Neuronal stem cell (in vitro differentiated cells): ENCODE data around the gene ZNF317.

Experiments
- DNase-seq: peaks from one replicate; pipeline ENCODE4 v3.0.0-alpha.2; 2013; ENCODE audit warnings: low spot score
- H2AFZ ChIP-seq: one replicate; pipeline ENCODE4 v1.6.1; 2013; ENCODE audit warnings: mild to moderate bottlenecking, low read length, inconsistent platforms
- H2AK5ac ChIP-seq: 2 replicates; pipeline ENCODE4 v1.6.1; 2013; ENCODE audit warnings: low read depth, mild to moderate bottlenecking, inconsistent platforms, low read length, moderate library complexity, mixed read lengths
- H2BK120ac ChIP-seq: 2 replicates; pipeline ENCODE4 v1.6.1; 2013; ENCODE audit warnings: low read depth, mild to moderate bottlenecking, inconsistent platforms, low read length, moderate library complexity, mixed read lengths
- H2BK12ac ChIP-seq: one replicate; pipeline ENCODE4 v1.6.1; 2013; ENCODE audit warnings: low read length, inconsistent platforms
- H2BK15ac ChIP-seq: 2 replicates; pipeline ENCODE4 v1.6.1; 2013; ENCODE audit warnings: mild to moderate bottlenecking, low read length, inconsistent platforms, mixed read lengths
- H2BK5ac ChIP-seq: one replicate; pipeline ENCODE4 v1.6.1; 2013; ENCODE audit warnings: inconsistent platforms, mild to moderate bottlenecking, low read length, moderate library complexity
- H3K14ac ChIP-seq: one replicate; pipeline ENCODE4 v1.6.1; 2013; ENCODE audit warnings: low read length, inconsistent platforms
- H3K18ac ChIP-seq: 2 replicates; pipeline ENCODE4 v1.6.1; 2013; ENCODE audit warnings: low read length, inconsistent platforms
- H3K23ac ChIP-seq: 2 replicates; pipeline ENCODE4 v1.6.1; 2013; ENCODE audit warnings: low read depth, mild to moderate bottlenecking, mixed read lengths, low read length, inconsistent platforms; ENCODE audit not compliant: poor library complexity
- H3K27ac ChIP-seq: replicated peaks from 3 replicates; pipeline ENCODE4 v1.5.1; 2013; ENCODE audit warnings: low read length, inconsistent platforms
- H3K27me3 ChIP-seq, 3 experiments: 2 replicates each; pipeline ENCODE4 v1.6.1; 2013; ENCODE audit warnings: low read length in 3 of 3, mild to moderate bottlenecking in 2 of 3, inconsistent platforms in 1 of 3, low read depth in 1 of 3, mixed read lengths in 1 of 3, moderate library complexity in 1 of 3; ENCODE audit not compliant: control insufficient read depth in 3 of 3, insufficient read depth in 3 of 3
- H3K36me3 ChIP-seq, 2 donors: replicated peaks in 1 of 2; 2 replicates each; pipeline ENCODE4 v1.6.1; 2013; ENCODE audit warnings: low read length in 2 of 2; ENCODE audit not compliant: control insufficient read depth in 2 of 2, insufficient read depth in 2 of 2
- H3K4ac ChIP-seq: 2 replicates; pipeline ENCODE4 v1.6.1; 2013; ENCODE audit warnings: inconsistent platforms, mild to moderate bottlenecking, low read length, moderate library complexity
- H3K4me1 ChIP-seq, 2 donors: 1 replicate in 1 of 2; 2 replicates in 1 of 2; pipeline ENCODE4 v1.6.1; 2013; ENCODE audit warnings: low read length in 2 of 2, low read depth in 1 of 2; ENCODE audit not compliant: control insufficient read depth in 2 of 2, insufficient read depth in 1 of 2
- H3K4me2 ChIP-seq: one replicate; pipeline ENCODE4 v1.6.1; 2013; ENCODE audit warnings: mild to moderate bottlenecking, low read length, inconsistent platforms; ENCODE audit not compliant: insufficient read depth, poor library complexity, severe bottlenecking
- H3K4me3 ChIP-seq, 2 donors: 2 replicates each; pipeline ENCODE4 v1.5.1; 2013; ENCODE audit warnings: low read length in 2 of 2, mild to moderate bottlenecking in 2 of 2, inconsistent platforms in 1 of 2, moderate library complexity in 1 of 2
- H3K79me1 ChIP-seq: one replicate; pipeline ENCODE4 v1.6.1; 2013; ENCODE audit warnings: low read depth, mild to moderate bottlenecking, inconsistent platforms, low read length, moderate library complexity
- H3K9ac ChIP-seq: one replicate; pipeline ENCODE4 v1.6.1; 2013; ENCODE audit warnings: mild to moderate bottlenecking, low read depth, low read length, inconsistent platforms; ENCODE audit not compliant: poor library complexity
- H3K9me3 ChIP-seq, 2 donors: replicated peaks in 1 of 2; 2 replicates each; pipeline versions ENCODE3 to v1.6.1; 2013; ENCODE audit warnings: low read length in 2 of 2, mild to moderate bottlenecking in 2 of 2, inconsistent platforms in 1 of 2, low read depth in 1 of 2, mixed read lengths in 1 of 2, moderate library complexity in 1 of 2; ENCODE audit not compliant: control insufficient read depth in 2 of 2, insufficient read depth in 1 of 2
- H4K8ac ChIP-seq: one replicate; pipeline ENCODE4 v1.6.1; 2013; ENCODE audit warnings: low read depth, mild to moderate bottlenecking, inconsistent platforms, low read length, moderate library complexity
- H4K91ac ChIP-seq: one replicate; pipeline ENCODE4 v1.6.1; 2013; ENCODE audit warnings: low read length, low read depth, mild to moderate bottlenecking, inconsistent platforms; ENCODE audit not compliant: poor library complexity
- WGBS, 2 donors: extraction: QIAGEN DNeasy Blood & Tissue Kit; methylation state at CpG; one replicate each; pipeline ENCODE4 v1.1.7; 2013; ENCODE audit warnings: missing lambda C conversion rate in 2 of 2, mixed read lengths in 1 of 2; ENCODE audit not compliant: insufficient read length in 2 of 2, insufficient replicate concordance in 1 of 2; ENCODE audit errors: extremely low coverage in 2 of 2; 5-methylcytosine and 5-hydroxymethylcytosine counted together

Gene ZNF317

GRCh38 chr19:9165261-9165660 is 25.1 kb downstream of the ZNF317 start:
- H4K91ac ChIP-seq = no peak overlapping the region
- no peak overlapping the region for H3K9ac ChIP-seq
- no peak overlapping the region for H2BK5ac ChIP-seq
- no peak overlapping the region for H2AK5ac ChIP-seq
- no CpG with 5 or more reads among the region's 3 CpGs for WGBS, 2 donors
- no peak overlapping the region for H3K4me3 ChIP-seq
- no peak overlapping the region for H2BK120ac ChIP-seq
- no peaks in the 10 kb centered on the region for H3K4me1 ChIP-seq
- H3K4me2 ChIP-seq = no peak overlapping the region
- no peak overlapping the region for H2AFZ ChIP-seq
- no peak overlapping the region for H2BK12ac ChIP-seq
- no peak overlapping the region for H4K8ac ChIP-seq
- no peak for DNase-seq
- peaks cover 26 to 33% of the 10 kb centered on the region in 2 donors for H3K9me3 ChIP-seq
- H3K79me1 ChIP-seq = no peaks in the 10 kb centered on the region
- H3K27me3 ChIP-seq = no peaks in the 10 kb centered on the region
- H3K36me3 ChIP-seq = peaks cover 32 to 56% of the 10 kb centered on the region in 2 donors
- H3K23ac ChIP-seq = no peak overlapping the region
- H3K18ac ChIP-seq = no peak overlapping the region
- H3K4ac ChIP-seq = no peak overlapping the region
- no peak overlapping the region for H3K14ac ChIP-seq
- no peak overlapping the region for H2BK15ac ChIP-seq
- H3K27ac ChIP-seq = no peak overlapping the region

- no CpG with 5 or more reads among the region's 4 CpGs for WGBS, 2 donors
- DNase-seq = no peak
- no peak overlapping the region for H3K14ac ChIP-seq
Measured at GRCh38 chr19:9166846-9167245, 26.6 kb downstream of the ZNF317 start.

DNA sequence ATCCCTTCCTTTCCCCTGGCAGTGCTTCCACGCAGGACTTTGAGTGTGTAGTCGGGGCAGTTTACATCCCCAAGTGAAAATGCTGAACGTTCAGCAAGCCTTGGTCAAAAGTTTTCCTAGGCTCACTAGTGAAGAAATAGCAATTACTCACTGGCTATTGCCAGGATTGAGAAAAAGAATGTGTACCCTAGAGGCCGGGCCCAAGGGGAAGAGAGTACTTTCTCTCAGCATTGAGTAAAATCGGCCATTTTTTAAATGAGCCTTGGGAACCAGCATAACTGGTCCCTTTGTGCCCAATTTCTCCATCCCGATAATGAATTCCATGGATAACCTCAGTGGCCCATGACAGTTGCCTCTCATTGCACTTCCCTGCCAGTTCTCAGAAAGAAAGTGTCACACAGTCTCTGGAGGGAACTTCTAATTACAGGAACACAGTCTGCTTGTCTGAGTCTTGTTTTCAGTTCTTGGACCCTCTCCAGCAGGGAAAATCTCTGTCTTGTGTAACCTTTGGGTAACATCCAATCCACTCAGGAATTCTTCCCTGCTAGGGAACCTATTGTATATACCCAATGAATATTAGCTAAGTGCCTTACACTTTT is 31.3 kb downstream of the ZNF317 start:
- Histone ChIP-seq H2BK120ac (no peak overlapping the region), H3K79me1 (no peaks in the 10 kb centered on the region), H2AK5ac (no peak overlapping the region), H3K18ac (no peak overlapping the region), H3K4me2 (no peak overlapping the region), H3K27me3 (no peaks in the 10 kb centered on the region), H2BK12ac (no peak overlapping the region), H3K4me1 (no peaks in the 10 kb centered on the region), H4K91ac (no peak overlapping the region), H3K36me3 (peaks cover 0 to 8% of the 10 kb centered on the region in 2 donors), H3K9ac (no peak overlapping the region), H3K27ac (no peak overlapping the region), H3K23ac (no peak overlapping the region), H3K4ac (no peak overlapping the region), H3K9me3 (peaks cover 0 to 4% of the 10 kb centered on the region in 2 donors), H2AFZ (no peak overlapping the region), H2BK15ac (no peak overlapping the region), H2BK5ac (no peak overlapping the region), H3K14ac (no peak overlapping the region), H3K4me3 (no peak overlapping the region), H4K8ac (no peak overlapping the region)
- DNase-seq = no peak
- WGBS, 2 donors = no CpG with 5 or more reads among the region's 6 CpGs

More at GRCh38 chr19:9166846-9167245, 26.6 kb downstream of the ZNF317 start:
- H3K4ac ChIP-seq = no peak overlapping the region
- H2AFZ ChIP-seq = no peak overlapping the region
- H3K4me2 ChIP-seq = no peak overlapping the region
- no peak overlapping the region for H2BK12ac ChIP-seq
- H3K9me3 ChIP-seq = peaks cover 11 to 17% of the 10 kb centered on the region in 2 donors
- H3K18ac ChIP-seq = no peak overlapping the region
- no peak overlapping the region for H4K91ac ChIP-seq
- H3K79me1 ChIP-seq = no peaks in the 10 kb centered on the region
- no peak overlapping the region for H3K9ac ChIP-seq
- peaks cover 16 to 41% of the 10 kb centered on the region in 2 donors for H3K36me3 ChIP-seq
- H3K23ac ChIP-seq = no peak overlapping the region
- H3K27ac ChIP-seq = no peak overlapping the region
- no peak overlapping the region for H2AK5ac ChIP-seq
- H3K4me1 ChIP-seq = no peaks in the 10 kb centered on the region
- H2BK15ac ChIP-seq = no peak overlapping the region
- no peaks in the 10 kb centered on the region for H3K27me3 ChIP-seq
- H2BK5ac ChIP-seq = no peak overlapping the region
- H3K4me3 ChIP-seq = no peak overlapping the region
- no peak overlapping the region for H2BK120ac ChIP-seq
- H4K8ac ChIP-seq = no peak overlapping the region

GRCh38 chr19:9175326-9175725 is 35.1 kb downstream of the ZNF317 start:
- Histone ChIP-seq H3K4ac (no peak overlapping the region), H3K27me3 (no peaks in the 10 kb centered on the region), H3K14ac (no peak overlapping the region), H3K23ac (no peak overlapping the region), H3K9me3 (peaks cover 7 to 8% of the 10 kb centered on the region in 2 donors), H2BK120ac (no peak overlapping the region), H2BK5ac (no peak overlapping the region), H2BK12ac (no peak overlapping the region), H3K27ac (no peak overlapping the region), H2AFZ (no peak overlapping the region), H4K8ac (no peak overlapping the region), H3K4me3 (no peak overlapping the region), H3K4me2 (no peak overlapping the region), H4K91ac (no peak overlapping the region), H3K9ac (no peak overlapping the region), H2AK5ac (no peak overlapping the region), H2BK15ac (no peak overlapping the region), H3K36me3 (peaks cover 0 to 4% of the 10 kb centered on the region in 2 donors), H3K4me1 (no peaks in the 10 kb centered on the region), H3K79me1 (no peaks in the 10 kb centered on the region), H3K18ac (no peak overlapping the region)
- WGBS, 2 donors = no CpG with 5 or more reads among the region's 5 CpGs
- no peak for DNase-seq
